H1 (cell line): ENCODE results near the gene SUSD1.

Experiments
- BRCA1 ChIP-seq: IDR thresholded peaks from 2 replicates; pipeline ENCODE4 v1.6.1; 2012; ENCODE audit warnings: low read depth, low read length, improper control_type of control experiment
- CEBPB ChIP-seq: IDR thresholded peaks from 2 replicates; pipeline ENCODE4 v1.6.1; 2012; ENCODE audit warnings: low read depth, low read length
- CTCF ChIP-seq, 3 experiments: IDR thresholded peaks; 1 replicate in 2 of 3; 2 replicates in 1 of 3; pipeline versions ENCODE4 v1.5.1 to v1.6.1; 2011; ENCODE audit warnings: low read length in 3 of 3, mild to moderate bottlenecking in 3 of 3, inconsistent platforms in 2 of 3, low read depth in 1 of 3, moderate library complexity in 1 of 3; ENCODE audit not compliant: insufficient read depth in 1 of 3; ENCODE audit errors: control extremely low read depth in 1 of 3
- POLR2A ChIP-seq, 2 experiments: IDR thresholded peaks; 1 replicate in 1 of 2; 2 replicates in 1 of 2; pipeline ENCODE4 v1.6.1; 2011; ENCODE audit warnings: low read depth in 2 of 2, low read length in 2 of 2, mild to moderate bottlenecking in 2 of 2; ENCODE audit errors: control extremely low read depth in 1 of 2
- YY1 ChIP-seq: IDR thresholded peaks from 2 replicates; pipeline ENCODE4 v1.6.1; 2011; ENCODE audit warnings: low read depth, mild to moderate bottlenecking, low read length

GRCh38 chr9:112144807-112145206, 30.3 kb downstream of the SUSD1 start:
- TF ChIP-seq POLR2A (IDR thresholded peaks at IDR 0.05; ENCODE audit: control extremely low read depth in 1 of 2, low read depth in 2 of 2, low read length in 2 of 2) (no peak), CTCF (IDR thresholded peaks at IDR 0.05; ENCODE audit: control extremely low read depth in 1 of 3, insufficient read depth in 1 of 3, low read depth in 1 of 3, low read length in 3 of 3) (no peak), BRCA1 (no peak), YY1 (no peak), CEBPB (no peak)
